ENCODE results near the gene SPACA4. TPM values are rescaled to one million over a fixed set of nuclear protein-coding genes. Genes with fewer than 3 reads are reported as not detected.

The SPACA4 gene
- total and polyA plus RNA-seq, 2 of the 4 experiments (the other 2 are of a cell fraction) = not detected

DNA sequence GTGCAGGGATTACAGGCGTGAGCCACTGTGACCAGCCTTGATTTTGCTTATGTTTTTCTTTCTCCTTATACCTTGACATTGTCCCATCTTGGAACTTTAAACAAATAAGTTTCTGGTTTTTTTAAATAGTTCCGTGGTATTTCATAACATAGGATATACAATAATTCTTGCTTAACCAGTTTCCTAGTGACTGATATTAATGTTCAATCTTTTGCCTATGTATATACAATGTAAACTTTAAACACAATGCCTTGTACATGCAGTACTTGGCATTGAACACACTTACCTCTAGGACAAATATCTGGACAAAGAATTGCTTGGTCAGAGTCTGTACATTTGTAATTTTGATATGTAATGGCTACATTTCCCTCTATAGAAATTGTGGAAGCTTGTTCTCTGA lies 24.4 kb upstream of the SPACA4 start:
- Histone ChIP-seq H3K14ac (replicated peaks; ENCODE audit: low read depth, low read length) (no peak overlapping the region), H2BK15ac (ENCODE audit: low read depth, low read length) (no peak overlapping the region), H3K9ac (ENCODE audit: low read depth, low read length) (no peak overlapping the region), H2AK9ac (replicated peaks; ENCODE audit: low read depth, low read length, poor library complexity) (no peak overlapping the region), H3K27me3 (ENCODE audit: control insufficient read depth, insufficient read depth, low read length) (no peaks in the 10 kb centered on the region), H3K56ac (ENCODE audit: extremely low read depth, insufficient read depth, low read length) (no peak overlapping the region), H4K91ac (ENCODE audit: insufficient read depth, low read depth, low read length) (no peak overlapping the region), H3K9me1 (ENCODE audit: insufficient read depth, low read length) (no peaks in the 10 kb centered on the region), H4K5ac (ENCODE audit: low read depth, low read length) (no peak overlapping the region), H3K27ac (ENCODE audit: insufficient read depth, low read length) (no peak overlapping the region), H3K23ac (ENCODE audit: low read depth, low read length) (no peak overlapping the region), H3K79me1 (ENCODE audit: low read depth in 1 of 2, low read length in 2 of 2) (no peaks in the 10 kb centered on the region), H3K36me3 (ENCODE audit: control insufficient read depth, insufficient read depth, low read length) (no peaks in the 10 kb centered on the region), H2AK5ac (ENCODE audit: low read depth, low read length) (no peak overlapping the region), H4K20me1 (ENCODE audit: insufficient read depth, low read length) (no peaks in the 10 kb centered on the region), H3K18ac (ENCODE audit: low read depth, low read length) (no peak overlapping the region), H2BK120ac (ENCODE audit: low read depth, low read length) (no peak overlapping the region), H4K8ac (ENCODE audit: low read depth in 2 of 2, low read length in 2 of 2) (no peak overlapping the region), H2AFZ (replicated peaks; ENCODE audit: low read length, poor library complexity) (no peak overlapping the region), H3K9me3 (ENCODE audit: control insufficient read depth, insufficient read depth, low read length) (no peaks in the 10 kb centered on the region), H2BK5ac (ENCODE audit: low read depth, low read length, poor library complexity, severe bottlenecking) (no peak overlapping the region), H3K4me3 (ENCODE audit: insufficient read depth, low read depth, low read length) (no peak overlapping the region), H3K4ac (ENCODE audit: low read depth, low read length) (no peak overlapping the region), H3K4me2 (ENCODE audit: low read depth, low read length) (no peak overlapping the region), H2BK20ac (ENCODE audit: low read depth, low read length) (no peak overlapping the region), H3K4me1 (ENCODE audit: control insufficient read depth, insufficient read depth, low read length) (peaks cover 2% of the 10 kb centered on the region; the same call in 1 of the 2 replicates)
- intact Hi-C loops (cut with micrococcal nuclease) (loop anchor here (10.0 kb wide), 1 partner anchor 257 kb away; the partner anchor contains the start of gene EMP3), in situ Hi-C loops (cut with MboI; ENCODE audit: low sequenced_read_pairs) (loop anchor here (5.0 kb wide), 1 partner anchor 75 kb away; no protein-coding TSS in a partner anchor), dilution Hi-C loops (cut with HindIII; ENCODE audit: low sequenced_read_pairs, unreplicated experiment) (no loop called here)
- no CpG with 5 or more reads among the region's 2 CpGs for WGBS, 2 experiments (ENCODE audit: extremely low coverage in 2 of 2, insufficient read length in 1 of 2)
- POLR2A ChIA-PET (ENCODE audit: unreplicated experiment) = no interaction called here
- no peak for TF ChIP-seq MAFK (IDR thresholded peaks at IDR 0.05; ENCODE audit: low read depth, low read length)
- TF ChIP-seq, protein P1, sequence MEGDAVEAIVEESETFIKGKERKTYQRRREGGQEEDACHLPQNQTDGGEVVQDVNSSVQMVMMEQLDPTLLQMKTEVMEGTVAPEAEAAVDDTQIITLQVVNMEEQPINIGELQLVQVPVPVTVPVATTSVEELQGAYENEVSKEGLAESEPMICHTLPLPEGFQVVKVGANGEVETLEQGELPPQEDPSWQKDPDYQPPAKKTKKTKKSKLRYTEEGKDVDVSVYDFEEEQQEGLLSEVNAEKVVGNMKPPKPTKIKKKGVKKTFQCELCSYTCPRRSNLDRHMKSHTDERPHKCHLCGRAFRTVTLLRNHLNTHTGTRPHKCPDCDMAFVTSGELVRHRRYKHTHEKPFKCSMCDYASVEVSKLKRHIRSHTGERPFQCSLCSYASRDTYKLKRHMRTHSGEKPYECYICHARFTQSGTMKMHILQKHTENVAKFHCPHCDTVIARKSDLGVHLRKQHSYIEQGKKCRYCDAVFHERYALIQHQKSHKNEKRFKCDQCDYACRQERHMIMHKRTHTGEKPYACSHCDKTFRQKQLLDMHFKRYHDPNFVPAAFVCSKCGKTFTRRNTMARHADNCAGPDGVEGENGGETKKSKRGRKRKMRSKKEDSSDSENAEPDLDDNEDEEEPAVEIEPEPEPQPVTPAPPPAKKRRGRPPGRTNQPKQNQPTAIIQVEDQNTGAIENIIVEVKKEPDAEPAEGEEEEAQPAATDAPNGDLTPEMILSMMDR (conservative IDR thresholded peaks at IDR 0.05; ENCODE audit: low read depth, low read length) = no peak
- TF ChIP-seq CHD1 (IDR thresholded peaks at IDR 0.05; ENCODE audit: low read depth, low read length) = no peak
- TF ChIP-seq CEBPB (IDR thresholded peaks at IDR 0.05; ENCODE audit: low read depth, low read length) = no peak
- no peak for TF ChIP-seq SMC3 (IDR thresholded peaks at IDR 0.05; ENCODE audit: low read depth, low read length)
- DNase-seq (no peak), ATAC-seq (ENCODE audit: low read depth) (no peak)
- CTCF ChIA-PET = no interaction called here
- no TSS peak for BruUV-seq (replicated peaks)
